Common myeloid progenitor, CD34-positive (primary cell): ENCODE results near the gene TMEM235.

ENCODE experiments used
- CTCF ChIA-PET: fragments of 350-600 bp; sonication (Branson Sonifier 250); formaldehyde crosslinking; loops from one replicate; lab custom pipeline; 2021; ENCODE audit warnings: antibody characterized with exemption; lab: Charles Lee
- POLR2A ChIA-PET: fragments of 350-600 bp; sonication (Branson Sonifier 250); formaldehyde crosslinking; loops from one replicate; lab custom pipeline; 2021; ENCODE audit warnings: antibody characterized with exemption; lab: Charles Lee
- DNase-seq, 3 donors: peaks; one replicate each; pipeline versions ENCODE4 v3.0.0 to v3.0.0-alpha.2; 2013
- H3K27ac ChIP-seq, 2 experiments: 1 replicate in 1 of 2; 2 replicates in 1 of 2; pipeline ENCODE4 v1.7.0; 2013; ENCODE audit warnings: inconsistent platforms in 2 of 2, low read length in 2 of 2, mild to moderate bottlenecking in 2 of 2, low read depth in 1 of 2, moderate library complexity in 1 of 2; ENCODE audit not compliant: severe bottlenecking in 2 of 2, insufficient read depth in 1 of 2, poor library complexity in 1 of 2
- H3K27me3 ChIP-seq, 5 experiments: replicated peaks in 2 of 5; 1 replicate in 3 of 5; 2 replicates in 2 of 5; pipeline versions ENCODE4 v1.6.1 to v1.7.0; 2013; ENCODE audit warnings: low read length in 4 of 5, mild to moderate bottlenecking in 2 of 5, moderate library complexity in 2 of 5, inconsistent platforms in 1 of 5; ENCODE audit not compliant: insufficient read depth in 5 of 5, control insufficient read depth in 4 of 5
- H3K36me3 ChIP-seq, 4 experiments: 1 replicate in 2 of 4; 2 replicates in 2 of 4; pipeline versions ENCODE4 v1.6.1 to v1.7.0; 2013; ENCODE audit warnings: low read length in 3 of 4, control low read depth in 1 of 4, mild to moderate bottlenecking in 1 of 4; ENCODE audit not compliant: control insufficient read depth in 4 of 4, insufficient read depth in 4 of 4
- H3K4me1 ChIP-seq, 4 experiments: 1 replicate in 3 of 4; 2 replicates in 1 of 4; pipeline versions ENCODE4 v1.6.1 to v1.7.1; 2013; ENCODE audit warnings: low read length in 3 of 4, mild to moderate bottlenecking in 3 of 4, control low read depth in 1 of 4, inconsistent platforms in 1 of 4, moderate library complexity in 1 of 4; ENCODE audit not compliant: control insufficient read depth in 4 of 4, insufficient read depth in 4 of 4; ENCODE audit errors: control extremely low read depth in 1 of 4
- H3K4me3 ChIP-seq, 7 experiments: 1 replicate in 4 of 7; 2 replicates in 3 of 7; pipeline versions ENCODE4 v1.5.1 to v1.7.0; 2013; ENCODE audit warnings: mild to moderate bottlenecking in 7 of 7, low read length in 6 of 7, moderate library complexity in 6 of 7, inconsistent platforms in 2 of 7, low read depth in 2 of 7, control low read depth in 1 of 7; ENCODE audit not compliant: insufficient read depth in 4 of 7, control insufficient read depth in 1 of 7; ENCODE audit errors: extremely low read depth in 1 of 7
- H3K9me3 ChIP-seq, 5 experiments: 1 replicate in 4 of 5; 2 replicates in 1 of 5; pipeline versions ENCODE4 v1.6.1 to v1.7.1; 2013; ENCODE audit warnings: low read length in 4 of 5, mild to moderate bottlenecking in 2 of 5, inconsistent platforms in 1 of 5, low read depth in 1 of 5, moderate library complexity in 1 of 5; ENCODE audit not compliant: control insufficient read depth in 4 of 5, insufficient read depth in 2 of 5; ENCODE audit errors: control extremely low read depth in 1 of 5
- WGBS: methylation state at CpG from one replicate; pipeline ENCODE4 v1.1.5; 2013; ENCODE audit not compliant: insufficient coverage; 5-methylcytosine and 5-hydroxymethylcytosine counted together

TMEM235 gene

DNA sequence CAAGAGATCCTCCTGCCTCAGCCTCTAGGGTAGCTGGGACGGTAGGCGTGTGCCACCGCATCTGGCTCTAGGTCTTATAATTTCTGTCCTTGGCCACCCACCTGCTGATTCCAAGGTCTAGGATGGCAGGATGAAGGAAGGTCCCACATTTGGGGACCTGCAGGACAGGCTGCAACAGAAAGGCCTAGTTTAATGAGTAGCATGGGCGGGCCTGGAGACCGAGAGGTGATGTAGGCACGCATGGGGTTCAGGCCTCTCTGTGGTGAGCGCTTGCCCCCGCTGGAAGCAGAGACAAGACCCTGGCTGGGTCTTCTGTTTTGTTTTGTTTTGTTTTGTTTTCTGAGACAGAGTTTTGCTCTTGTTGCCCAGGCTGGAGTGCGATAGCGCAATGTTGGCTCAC lies 33.7 kb downstream of the TMEM235 start:
- H3K4me3 ChIP-seq, result no peak overlapping the region
- peaks cover 2 to 92% (median 76%) of the 10 kb centered on the region in 4 experiments for H3K4me1 ChIP-seq
- DNase-seq, result no peak
- CTCF ChIA-PET, result no interaction called here
- POLR2A ChIA-PET, result no interaction called here
- H3K27ac ChIP-seq, result peak overlapping the region in 1 of 2 experiments; percentile 54
- H3K9me3 ChIP-seq, result no peaks in the 10 kb centered on the region
- WGBS, result 94% methylated on average over 10 of the region's 10 CpGs
- H3K27me3 ChIP-seq, result no peaks in the 10 kb centered on the region
- H3K36me3 ChIP-seq, result no peaks in the 10 kb centered on the region

DNA sequence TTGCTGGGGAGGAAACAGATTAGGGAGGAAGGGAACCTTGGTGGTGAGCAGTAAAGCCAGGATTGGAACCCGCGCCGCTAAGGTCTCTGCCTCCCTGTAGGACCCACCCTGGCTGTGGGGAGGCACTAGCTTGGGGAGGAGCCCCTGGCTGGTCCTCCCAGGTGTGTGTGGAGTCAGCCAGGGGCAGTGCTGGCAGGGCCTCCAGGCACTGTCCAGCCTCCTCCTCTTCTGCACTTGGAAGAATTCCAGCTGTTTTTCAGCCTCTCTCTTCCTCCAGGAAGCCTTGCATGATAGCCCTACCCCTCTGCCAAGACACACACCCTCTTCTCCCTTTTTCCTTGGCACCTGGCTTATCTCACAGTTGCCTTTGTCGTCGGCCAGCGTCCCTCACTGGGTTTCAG lies 34.8 kb downstream of the TMEM235 start:
- H3K4me1 ChIP-seq, result peaks cover 0 to 94% (median 78%) of the 10 kb centered on the region in 4 experiments
- no peaks in the 10 kb centered on the region for H3K27me3 ChIP-seq
- WGBS, result 100% methylated on average over 2 of the region's 6 CpGs
- no peak overlapping the region for H3K4me3 ChIP-seq
- CTCF ChIA-PET, result interaction anchor here (1.0 to 1.8 kb wide), 4 partner anchors 10 to 96 kb away, joined by 3 to 6 read pairs (median 4); no protein-coding TSS in a partner anchor
- no peaks in the 10 kb centered on the region for H3K36me3 ChIP-seq
- no peak overlapping the region for H3K27ac ChIP-seq
- no peak for DNase-seq
- POLR2A ChIA-PET, result no interaction called here
- H3K9me3 ChIP-seq, result no peaks in the 10 kb centered on the region

DNA sequence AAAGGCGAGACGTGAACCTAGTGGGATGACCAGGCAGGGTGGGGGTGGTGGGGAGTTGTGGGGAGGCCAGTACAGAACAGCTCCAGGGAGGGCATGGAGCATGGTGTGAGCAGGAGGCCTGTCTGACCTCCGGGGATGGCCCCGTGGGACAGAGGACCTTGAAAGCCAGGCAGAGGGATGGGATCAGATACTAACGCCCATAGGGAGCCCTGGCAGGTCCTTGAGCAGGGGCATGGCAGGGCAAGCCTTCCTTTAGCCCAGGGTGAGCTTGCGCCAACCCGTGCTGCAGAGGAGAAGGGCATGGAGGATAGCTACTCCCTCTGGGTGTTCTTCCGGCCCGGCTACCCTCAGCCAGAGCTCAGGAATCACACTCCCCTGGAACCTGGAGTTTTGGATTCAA lies 35.3 kb downstream of the TMEM235 start:
- H3K9me3 ChIP-seq, result no peaks in the 10 kb centered on the region
- H3K4me3 ChIP-seq, result no peak overlapping the region
- H3K36me3 ChIP-seq, result no peaks in the 10 kb centered on the region
- ChIA-PET POLR2A (no interaction called here), CTCF (interaction anchor here (1.0 to 1.8 kb wide), 5 partner anchors 11 to 96 kb away, joined by 3 to 6 read pairs (median 4); no protein-coding TSS in a partner anchor)
- H3K27ac ChIP-seq, result no peak overlapping the region
- DNase-seq, result no peak
- peaks cover 0 to 95% (median 79%) of the 10 kb centered on the region in 4 experiments for H3K4me1 ChIP-seq
- 94% methylated on average over 9 of the region's 9 CpGs for WGBS
- no peaks in the 10 kb centered on the region for H3K27me3 ChIP-seq

DNA sequence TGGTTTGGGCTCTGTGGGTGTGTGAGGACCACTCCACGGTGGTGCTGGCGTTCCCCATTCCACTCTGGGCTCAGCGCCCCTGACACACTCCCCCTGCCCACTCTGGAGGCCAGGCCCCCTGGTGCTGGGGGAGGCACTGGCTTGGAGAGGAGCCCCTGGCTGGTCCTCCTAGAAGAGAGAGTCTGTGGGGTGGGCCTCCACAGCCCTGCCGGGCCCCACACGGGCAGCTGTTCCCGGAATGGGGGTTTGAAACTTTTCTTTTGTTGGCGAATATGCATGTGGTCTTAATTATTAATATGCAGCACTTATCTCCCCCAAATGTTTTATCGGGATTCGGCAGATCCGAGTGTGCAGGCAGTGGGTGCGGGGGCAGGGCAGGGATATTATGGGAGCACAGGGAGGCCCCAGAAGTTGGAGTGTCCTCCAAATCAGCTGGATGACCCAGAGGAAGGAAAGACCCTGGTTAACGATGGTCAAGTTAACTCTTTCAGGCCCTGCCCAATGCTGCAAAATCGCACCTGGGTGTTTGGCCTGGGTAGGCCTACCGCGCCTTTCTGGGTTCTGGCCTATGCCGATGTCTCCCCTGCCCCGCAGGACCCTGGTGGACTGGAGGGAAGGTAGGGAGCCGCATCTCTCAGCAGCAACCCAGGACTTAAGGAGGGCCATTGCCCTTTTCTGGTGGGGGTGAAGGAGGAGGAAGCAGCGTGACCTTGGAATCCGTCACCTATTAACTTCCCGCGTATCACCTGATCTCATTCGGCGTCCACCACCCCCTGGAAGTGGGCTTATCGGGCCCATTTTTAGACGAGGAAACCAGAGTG lies 36.0 kb downstream of the TMEM235 start:
- no peaks in the 10 kb centered on the region for H3K9me3 ChIP-seq
- no peaks in the 10 kb centered on the region for H3K36me3 ChIP-seq
- H3K27me3 ChIP-seq, result no peaks in the 10 kb centered on the region
- WGBS, result 93% methylated on average over 18 of the region's 26 CpGs
- CTCF ChIA-PET, result interaction anchor here (1.0 to 1.8 kb wide), 5 partner anchors 11 to 95 kb away, joined by 3 to 6 read pairs (median 4); no protein-coding TSS in a partner anchor
- DNase-seq, result no peak
- H3K4me1 ChIP-seq, result peaks cover 4 to 95% (median 79%) of the 10 kb centered on the region in 4 experiments
- POLR2A ChIA-PET, result no interaction called here
- no peak overlapping the region for H3K27ac ChIP-seq
- no peak overlapping the region for H3K4me3 ChIP-seq

DNA sequence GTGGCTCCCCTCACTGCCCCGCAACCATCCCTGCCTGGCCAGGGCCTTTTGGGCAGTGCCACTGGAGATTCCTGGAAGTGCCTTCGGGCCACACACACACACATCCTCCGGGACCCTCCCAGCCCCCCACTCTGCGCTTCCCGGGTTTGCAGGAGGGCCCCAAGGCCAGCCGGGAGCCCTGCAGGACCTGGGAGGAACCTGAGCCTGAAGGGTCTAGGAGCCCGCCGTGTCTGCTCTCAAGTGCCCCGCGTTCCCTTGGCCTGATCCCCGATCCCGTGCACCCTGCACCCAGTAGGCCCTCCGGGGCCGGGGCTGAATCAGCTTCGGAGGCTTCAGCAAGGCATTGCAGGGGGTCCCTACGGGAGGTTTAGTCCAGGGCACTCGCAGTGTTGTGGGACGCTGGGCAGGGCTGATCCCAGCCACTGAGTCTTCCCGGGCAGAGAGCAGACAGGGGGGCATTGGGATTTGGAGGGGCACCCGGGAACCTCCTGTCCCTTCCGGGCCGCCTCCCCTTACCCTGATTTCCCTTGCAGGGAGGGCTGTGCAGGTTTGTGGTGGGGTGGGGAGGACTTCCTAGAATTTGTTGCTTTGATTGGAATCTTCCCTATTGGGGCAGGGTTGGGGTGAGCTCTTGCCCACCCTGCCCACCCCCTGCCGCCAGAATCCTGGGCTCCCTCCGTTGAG lies 36.9 kb downstream of the TMEM235 start:
- no peaks in the 10 kb centered on the region for H3K27me3 ChIP-seq

DNA sequence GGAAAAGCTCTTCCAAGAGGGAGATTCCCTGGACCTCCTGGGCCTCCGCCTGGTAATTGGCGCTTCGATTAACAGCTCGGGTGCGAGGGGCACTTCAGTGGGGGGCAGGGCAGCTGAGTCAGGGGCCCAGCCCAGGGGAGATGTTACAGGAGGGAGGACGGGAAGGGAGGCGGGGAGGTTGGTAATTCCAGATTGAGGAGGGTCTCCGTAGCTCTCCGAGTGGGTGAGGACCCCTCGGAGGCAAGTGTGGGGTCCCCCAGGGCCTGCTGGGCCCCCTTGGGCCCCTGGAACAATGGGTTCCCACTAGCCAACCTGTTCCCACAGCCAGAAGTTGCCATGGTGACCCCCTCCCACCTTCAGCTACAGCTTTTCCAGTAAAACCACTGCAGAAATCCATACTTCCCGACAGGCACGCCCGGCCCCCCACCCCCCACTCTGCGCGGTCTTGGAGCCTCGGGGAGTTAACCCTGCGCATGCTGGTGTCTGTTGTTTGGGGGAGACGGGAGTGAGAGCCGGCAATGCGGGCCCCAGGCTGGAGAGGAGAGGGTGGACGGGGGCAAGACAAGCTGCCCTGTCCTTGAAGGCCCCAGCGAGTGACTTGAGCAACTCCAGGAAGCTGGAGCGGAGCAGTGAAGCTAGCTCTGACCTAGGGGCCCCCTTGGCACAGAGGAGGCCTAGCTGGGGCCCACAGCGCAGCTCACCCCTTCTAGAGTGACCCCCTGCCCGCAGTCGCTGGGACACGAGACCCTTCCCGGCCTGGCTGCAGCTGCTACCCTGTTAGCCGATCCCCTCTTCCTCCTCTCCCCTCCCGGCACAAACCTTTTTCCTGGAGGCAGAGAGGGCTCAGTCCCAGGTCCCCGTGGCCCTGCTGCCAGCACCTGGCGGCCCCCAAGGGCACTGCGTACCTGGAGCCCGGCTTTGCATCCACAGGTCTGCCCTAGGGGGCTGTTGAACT lies 37.8 kb downstream of the TMEM235 start:
- Histone ChIP-seq H3K27me3 (no peaks in the 10 kb centered on the region), H3K9me3 (no peaks in the 10 kb centered on the region), H3K4me3 (no peak overlapping the region), H3K27ac (no peak overlapping the region), H3K4me1 (peaks cover 4 to 87% (median 70%) of the 10 kb centered on the region in 4 experiments), H3K36me3 (peaks cover 0 to 5% (median 0%) of the 10 kb centered on the region in 4 experiments)
- ChIA-PET POLR2A (interaction anchor here (0.6 kb wide), 1 partner anchor 1888 kb away, joined by 3 read pairs; no protein-coding TSS in a partner anchor), CTCF (interaction anchor here (0.6 to 1.6 kb wide), 5 partner anchors 13 to 37 kb away, joined by 3 to 5 read pairs (median 3); no protein-coding TSS in a partner anchor)
- WGBS, result 93% methylated on average over 24 of the region's 34 CpGs
- DNase-seq, result no peak

More for the DNA sequence above, 36.9 kb downstream of the TMEM235 start:
- POLR2A ChIA-PET, result interaction anchor here (0.6 kb wide), 1 partner anchor 1889 kb away, joined by 3 read pairs; no protein-coding TSS in a partner anchor
- H3K9me3 ChIP-seq, result no peaks in the 10 kb centered on the region
- DNase-seq, result no peak
- no peak overlapping the region for H3K4me3 ChIP-seq
- H3K4me1 ChIP-seq, result peaks cover 4 to 95% (median 78%) of the 10 kb centered on the region in 4 experiments
- peaks cover 0 to 3% (median 0%) of the 10 kb centered on the region in 4 experiments for H3K36me3 ChIP-seq
- WGBS, result 90% methylated on average over 15 of the region's 24 CpGs
- CTCF ChIA-PET, result interaction anchor here (0.9 to 1.6 kb wide), 4 partner anchors 12 to 22 kb away, joined by 3 to 5 read pairs (median 4); no protein-coding TSS in a partner anchor
- H3K27ac ChIP-seq, result no peak overlapping the region
